Umbilical cord (tissue), 2 donors: Measurements from ENCODE around the gene DVL1. TPM values are rescaled to one million over a fixed set of nuclear protein-coding genes. Genes with fewer than 3 reads are reported as not detected.

Experiments used
- DNase-seq: peaks from one replicate; pipeline ENCODE4 v3.0.0-alpha.2; 2015; ENCODE audit warnings: low spot score
- total RNA-seq: library from RNA; depleted of rRNA; stranded (reverse); fragments of >200 nt; gene quantifications from one replicate; pipeline ENCODE4 v1.2.3, GENCODE V29; 2014; ENCODE audit warnings: low replicate concordance; ENCODE audit not compliant: insufficient read depth

DVL1 gene
- total RNA-seq, 1 donor from 2014 or later, result 72.9 TPM

- DNase-seq, result no peak
Measured at GRCh38 chr1:1312450-1313314, 36.5 kb downstream of the DVL1 start.

- DNase-seq, result no peak
Measured at GRCh38 chr1:1311107-1312104, 37.8 kb downstream of the DVL1 start.

GRCh38 chr1:1310476-1311053 is 38.7 kb downstream of the DVL1 start:
- DNase-seq, result no peak

GRCh38 chr1:1310109-1310385 is 39.2 kb downstream of the DVL1 start:
- DNase-seq, result no peak

- DNase-seq, result no peak
Measured at GRCh38 chr1:1309251-1310108, 39.7 kb downstream of the DVL1 start.

- peak; percentile 31 for DNase-seq
Measured at GRCh38 chr1:1308756-1309250, 40.4 kb downstream of the DVL1 start.

GRCh38 chr1:1307923-1308755 is 41.1 kb downstream of the DVL1 start, which contains the start of the genes ACAP3 and PUSL1:
Gene ACAP3, minus strand, starts transcription at chr1:1307930. Its CDS starts 115 bp downstream, at chr1:1307815.
Gene PUSL1, plus strand, starts transcription at chr1:1308597. Its CDS starts 47 bp downstream, at chr1:1308644.
- DNase-seq, result peak; percentile 94

- DNase-seq, result peak; percentile 43
Measured at GRCh38 chr1:1307261-1307922, 41.8 kb downstream of the DVL1 start.

GRCh38 chr1:1306661-1307260 is 42.5 kb downstream of the DVL1 start:
- DNase-seq, result no peak

- no peak for DNase-seq
Measured at GRCh38 chr1:1306070-1306660, 43.1 kb downstream of the DVL1 start.

GRCh38 chr1:1305300-1306069 is 43.7 kb downstream of the DVL1 start:
- peak; percentile 93 for DNase-seq

GRCh38 chr1:1304331-1305299 is 44.6 kb downstream of the DVL1 start:
- DNase-seq, result peak; percentile 93

GRCh38 chr1:1303736-1304135 is 45.5 kb downstream of the DVL1 start:
- DNase-seq, result no peak

- DNase-seq, result no peak
Measured at GRCh38 chr1:1302951-1303509, 46.2 kb downstream of the DVL1 start.

GRCh38 chr1:1302006-1302430 is 47.2 kb downstream of the DVL1 start:
- no peak for DNase-seq

GRCh38 chr1:1300352-1300739 is 48.9 kb downstream of the DVL1 start:
- DNase-seq, result no peak
